H9 (cell line): Measurements from ENCODE around the gene PIK3R4. TPM values are rescaled to one million over a fixed set of nuclear protein-coding genes. Genes with fewer than 3 reads are reported as not detected.

Source experiments
- DNase-seq: peaks from one replicate; pipeline ENCODE4 v3.0.0-alpha.2; 2017
- H2AFZ ChIP-seq: one replicate; pipeline ENCODE4 v1.6.1; 2013; ENCODE audit warnings: mild to moderate bottlenecking, low read length, control low read depth, moderate library complexity
- H2AK5ac ChIP-seq: 2 replicates; pipeline ENCODE4 v1.6.1; 2013; ENCODE audit warnings: low read length, control low read depth, mixed read lengths; ENCODE audit not compliant: insufficient read length
- H2BK120ac ChIP-seq: one replicate; pipeline ENCODE4 v1.6.1; 2013; ENCODE audit warnings: low read depth, mild to moderate bottlenecking, low read length, control low read depth, inconsistent platforms; ENCODE audit not compliant: poor library complexity, severe bottlenecking
- H2BK12ac ChIP-seq: 2 replicates; pipeline ENCODE4 v1.6.1; 2013; ENCODE audit warnings: low read length, control low read depth, mixed read lengths, low read depth; ENCODE audit not compliant: insufficient read length
- H2BK15ac ChIP-seq: 2 replicates; pipeline ENCODE4 v1.6.1; 2013; ENCODE audit warnings: low read depth, low read length, control low read depth
- H2BK20ac ChIP-seq: one replicate; pipeline ENCODE4 v1.6.1; 2013; ENCODE audit warnings: low read depth, mild to moderate bottlenecking, low read length, control low read depth, inconsistent platforms; ENCODE audit not compliant: poor library complexity, severe bottlenecking
- H2BK5ac ChIP-seq: 2 replicates; pipeline ENCODE4 v1.6.1; 2013; ENCODE audit warnings: low read length, control low read depth, mixed read lengths; ENCODE audit not compliant: insufficient read length
- H3K14ac ChIP-seq: 2 replicates; pipeline ENCODE4 v1.6.1; 2013; ENCODE audit warnings: low read length, control low read depth; ENCODE audit not compliant: insufficient read depth
- H3K18ac ChIP-seq: 2 replicates; pipeline ENCODE4 v1.6.1; 2013; ENCODE audit warnings: low read depth, mild to moderate bottlenecking, mixed read lengths, low read length, control low read depth; ENCODE audit not compliant: insufficient read length
- H3K23ac ChIP-seq: 2 replicates; pipeline ENCODE4 v1.6.1; 2013; ENCODE audit warnings: low read length, control low read depth, mixed read lengths, low read depth; ENCODE audit not compliant: insufficient read length
- H3K23me2 ChIP-seq: 2 replicates; pipeline ENCODE4 v1.6.1; 2013; ENCODE audit warnings: low read depth, mild to moderate bottlenecking, mixed read lengths, low read length, control low read depth; ENCODE audit not compliant: insufficient read length, poor library complexity, severe bottlenecking
- H3K27ac ChIP-seq: 2 replicates; pipeline ENCODE4 v1.5.1; 2013; ENCODE audit warnings: low read length, control low read depth, mixed read lengths, low read depth; ENCODE audit not compliant: insufficient read length
- H3K27me3 ChIP-seq: 2 replicates; pipeline ENCODE4 v1.6.1; 2013; ENCODE audit warnings: low read length, control low read depth, inconsistent platforms; ENCODE audit not compliant: insufficient read depth
- H3K4ac ChIP-seq: 2 replicates; pipeline ENCODE4 v1.6.1; 2013; ENCODE audit warnings: low read depth, mild to moderate bottlenecking, control low read depth, inconsistent platforms, low read length, moderate library complexity
- H3K4me1 ChIP-seq: 2 replicates; pipeline ENCODE4 v1.6.1; 2013; ENCODE audit warnings: low read length, control low read depth, inconsistent platforms; ENCODE audit not compliant: insufficient read depth
- H3K4me2 ChIP-seq: 2 replicates; pipeline ENCODE4 v1.6.1; 2013; ENCODE audit warnings: low read length, control low read depth, mixed read lengths; ENCODE audit not compliant: insufficient read length, insufficient read depth
- H3K56ac ChIP-seq: 2 replicates; pipeline ENCODE4 v1.6.1; 2013; ENCODE audit warnings: low read depth, mild to moderate bottlenecking, mixed read lengths, low read length, control low read depth; ENCODE audit not compliant: insufficient read length
- H3K79me1 ChIP-seq: 2 replicates; pipeline ENCODE4 v1.6.1; 2013; ENCODE audit warnings: low read depth, mild to moderate bottlenecking, moderate library complexity, low read length, control low read depth, inconsistent platforms; ENCODE audit not compliant: insufficient read depth, poor library complexity, severe bottlenecking
- H3K79me2 ChIP-seq: 2 replicates; pipeline ENCODE4 v1.6.1; 2013; ENCODE audit warnings: low read length, control low read depth, inconsistent platforms; ENCODE audit not compliant: insufficient read depth
- H3K9ac ChIP-seq: 2 replicates; pipeline ENCODE4 v1.6.1; 2013; ENCODE audit warnings: low read length, control low read depth, mixed read lengths; ENCODE audit not compliant: insufficient read length; ENCODE audit errors: extremely low read depth
- H3K9me3 ChIP-seq: one replicate; pipeline ENCODE4 v1.6.1; 2013; ENCODE audit warnings: low read depth, low read length, inconsistent platforms; ENCODE audit not compliant: control insufficient read depth
- H3T11ph ChIP-seq: one replicate; pipeline ENCODE4 v1.6.1; 2013; ENCODE audit warnings: mild to moderate bottlenecking, low read length, control low read depth, inconsistent platforms
- H4K20me1 ChIP-seq: one replicate; pipeline ENCODE4 v1.6.1; 2013; ENCODE audit not compliant: control insufficient read depth, insufficient read length, insufficient read depth
- H4K5ac ChIP-seq: 2 replicates; pipeline ENCODE4 v1.6.1; 2013; ENCODE audit warnings: low read depth, mild to moderate bottlenecking, mixed read lengths, low read length, control low read depth; ENCODE audit not compliant: insufficient read length
- H4K8ac ChIP-seq: replicated peaks from 2 replicates; pipeline ENCODE4 v1.6.1; 2013; ENCODE audit warnings: low read length, control low read depth, mixed read lengths, low read depth; ENCODE audit not compliant: insufficient read length
- H4K91ac ChIP-seq: 2 replicates; pipeline ENCODE4 v1.6.1; 2013; ENCODE audit warnings: low read depth, mild to moderate bottlenecking, moderate library complexity, mixed read lengths, low read length, control low read depth; ENCODE audit not compliant: insufficient read length
- H3K27ac Mint-ChIP-seq, 3 experiments: 2 replicates in 2 of 3; 3 replicates in 1 of 3; pipeline ENCODE4 v1.8.0; 2020 to 2021; ENCODE audit warnings: mixed read lengths in 3 of 3, mild to moderate bottlenecking in 1 of 3, moderate library complexity in 1 of 3
- H3K27me3 Mint-ChIP-seq: 2 replicates; pipeline ENCODE4 v1.8.0; 2021; ENCODE audit warnings: low read depth, mild to moderate bottlenecking, moderate library complexity, mixed read lengths
- H3K36me3 Mint-ChIP-seq, 3 experiments: 2 replicates in 2 of 3; 3 replicates in 1 of 3; pipeline ENCODE4 v1.8.0; 2020 to 2021; ENCODE audit warnings: low read depth in 3 of 3, mixed read lengths in 3 of 3; ENCODE audit not compliant: insufficient read depth in 1 of 3
- H3K4me1 Mint-ChIP-seq, 2 experiments: 2 replicates each; pipeline ENCODE4 v1.8.0; 2020; ENCODE audit warnings: mixed read lengths in 2 of 2
- H3K4me3 Mint-ChIP-seq, 2 experiments: 2 replicates in 1 of 2; 3 replicates in 1 of 2; pipeline ENCODE4 v1.8.0; 2020 to 2021; ENCODE audit warnings: mild to moderate bottlenecking in 2 of 2, mixed read lengths in 2 of 2, moderate library complexity in 1 of 2
- H3K9me3 Mint-ChIP-seq, 2 experiments: 2 replicates in 1 of 2; 3 replicates in 1 of 2; pipeline ENCODE4 v1.8.0; 2020; ENCODE audit warnings: mild to moderate bottlenecking in 2 of 2, mixed read lengths in 2 of 2, moderate library complexity in 1 of 2
- WGBS: extraction: QIAGEN DNeasy Blood & Tissue Kit; methylation state at CpG from one replicate; pipeline ENCODE4 v1.1.7; 2013; ENCODE audit warnings: missing lambda C conversion rate, low lambda C conversion rate, mixed read lengths; ENCODE audit not compliant: insufficient read length; ENCODE audit errors: extremely low coverage; 5-methylcytosine and 5-hydroxymethylcytosine counted together
- total RNA-seq: library from RNA; stranded (reverse); gene quantifications from 2 replicates; pipeline ENCODE4 v1.2.1, GENCODE V29; 2021
- TF ChIP-seq, protein P1 (sequence below): fragments of 200-600 bp; sonication (generic); conservative IDR thresholded peaks from 3 replicates; pipeline ENCODE4 v1.8.0; 2021; ENCODE audit warnings: antibody characterized with exemption, mild to moderate bottlenecking

The PIK3R4 gene
- total RNA-seq, 1 experiment from 2014 or later: 28.6 TPM

DNA sequence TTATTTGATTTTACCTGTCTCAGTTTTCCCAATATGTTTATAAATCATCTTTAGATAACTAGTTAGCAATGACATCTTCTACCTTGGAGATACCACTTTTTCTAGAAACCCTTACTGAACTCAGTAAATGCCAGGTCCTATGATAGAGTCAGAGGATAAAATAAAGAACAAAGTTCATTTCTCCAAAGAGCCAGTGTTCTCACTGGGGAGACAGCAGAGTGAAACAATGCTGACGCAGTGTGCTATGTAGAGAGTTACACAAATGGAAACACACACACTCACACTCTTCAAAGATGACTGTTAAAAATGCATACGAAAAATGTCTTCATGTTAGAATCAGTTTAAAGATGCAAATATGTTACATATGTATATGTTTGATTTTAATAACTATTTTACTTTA is 111.3 kb downstream of the PIK3R4 start:
- Histone ChIP-seq H2BK20ac (no peak overlapping the region), H3K27ac (no peak overlapping the region), H3K27me3 (no peaks in the 10 kb centered on the region), H3K4me1 (no peaks in the 10 kb centered on the region), H2BK15ac (no peak overlapping the region), H2AK5ac (no peak overlapping the region), H3K23ac (no peak overlapping the region), H2BK120ac (no peak overlapping the region), H3K56ac (no peak overlapping the region), H4K91ac (no peak overlapping the region), H3K14ac (no peak overlapping the region), H2BK12ac (no peak overlapping the region), H4K8ac (no peak overlapping the region), H3K9me3 (no peaks in the 10 kb centered on the region), H2BK5ac (no peak overlapping the region), H3K9ac (no peak overlapping the region), H3K4me2 (no peak overlapping the region), H3K79me2 (no peaks in the 10 kb centered on the region; the same call in 1 of the 2 replicates), H3K4ac (no peak overlapping the region), H3T11ph (no peak overlapping the region), H3K23me2 (no peaks in the 10 kb centered on the region), H3K18ac (no peak overlapping the region), H2AFZ (no peak overlapping the region), H3K79me1 (no peaks in the 10 kb centered on the region), H4K5ac (no peak overlapping the region), H4K20me1 (no peaks in the 10 kb centered on the region)
- no peaks in the 10 kb centered on the region for H3K4me1 Mint-ChIP-seq
- H3K27me3 Mint-ChIP-seq: no peaks in the 10 kb centered on the region; the same call in 1 of the 2 replicates
- 0 out of 7 replicates have a peak, but pooled peaks cover 0 to 3% (median 0%) of the 10 kb centered on the region in 3 experiments for H3K36me3 Mint-ChIP-seq
- H3K27ac Mint-ChIP-seq: no peak overlapping the region
- TF ChIP-seq, protein P1, sequence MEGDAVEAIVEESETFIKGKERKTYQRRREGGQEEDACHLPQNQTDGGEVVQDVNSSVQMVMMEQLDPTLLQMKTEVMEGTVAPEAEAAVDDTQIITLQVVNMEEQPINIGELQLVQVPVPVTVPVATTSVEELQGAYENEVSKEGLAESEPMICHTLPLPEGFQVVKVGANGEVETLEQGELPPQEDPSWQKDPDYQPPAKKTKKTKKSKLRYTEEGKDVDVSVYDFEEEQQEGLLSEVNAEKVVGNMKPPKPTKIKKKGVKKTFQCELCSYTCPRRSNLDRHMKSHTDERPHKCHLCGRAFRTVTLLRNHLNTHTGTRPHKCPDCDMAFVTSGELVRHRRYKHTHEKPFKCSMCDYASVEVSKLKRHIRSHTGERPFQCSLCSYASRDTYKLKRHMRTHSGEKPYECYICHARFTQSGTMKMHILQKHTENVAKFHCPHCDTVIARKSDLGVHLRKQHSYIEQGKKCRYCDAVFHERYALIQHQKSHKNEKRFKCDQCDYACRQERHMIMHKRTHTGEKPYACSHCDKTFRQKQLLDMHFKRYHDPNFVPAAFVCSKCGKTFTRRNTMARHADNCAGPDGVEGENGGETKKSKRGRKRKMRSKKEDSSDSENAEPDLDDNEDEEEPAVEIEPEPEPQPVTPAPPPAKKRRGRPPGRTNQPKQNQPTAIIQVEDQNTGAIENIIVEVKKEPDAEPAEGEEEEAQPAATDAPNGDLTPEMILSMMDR: no peak
- DNase-seq: no peak
- H3K4me3 Mint-ChIP-seq: no peak overlapping the region
- no CpG with 5 or more reads among the region's 2 CpGs for WGBS
- H3K9me3 Mint-ChIP-seq: no peaks in the 10 kb centered on the region; a peak in 1 of 5 replicates

Other genes starting within 250 kb of the PIK3R4 start
- 0.07 and 0.11 TPM in 2 replicates for gene COL6A6, start 229.7 kb downstream of the PIK3R4 start, total RNA-seq
- gene ATP2C1, start 147.3 kb upstream of the PIK3R4 start, total RNA-seq: 64.9 and 65.5 TPM in 2 replicates